ENCODE measurements around the gene RNF220.
A peak's percentile ranks its signal among the peaks of the same experiment; 100 is the strongest.

RNF220 gene

GRCh38 chr1:44534771-44535170 is 129.7 kb downstream of the RNF220 start:
- Histone ChIP-seq H3K4me1 (ENCODE audit: control insufficient read depth, insufficient read depth, low read length) (no peaks in the 10 kb centered on the region), H3K4me3 (ENCODE audit: low read depth, low read length) (no peak overlapping the region), H3K9me3 (ENCODE audit: control insufficient read depth, insufficient read depth, low read depth, low read length) (no peaks in the 10 kb centered on the region), H3K36me3 (ENCODE audit: control insufficient read depth in 2 of 2, insufficient read depth in 1 of 2, low read length in 2 of 2) (no peaks in the 10 kb centered on the region), H3K27ac (ENCODE audit: extremely low read depth, low read depth, low read length) (no peak overlapping the region)
- ChIA-PET POLR2A (no interaction called here), CTCF (interaction anchor here (0.6 kb wide), 1 partner anchor 169 kb away, joined by 4 read pairs; no protein-coding TSS in a partner anchor)
- TF ChIP-seq ZBTB44 (tag by site-specific recombination; IDR thresholded peaks at IDR 0.05) (no peak), EGR2 (tag by site-specific recombination; IDR thresholded peaks at IDR 0.05; ENCODE audit: low read depth) (no peak), ZNF302 (tag by site-specific recombination; IDR thresholded peaks at IDR 0.05; ENCODE audit: low read depth) (no peak), ZNF223 (tag by site-specific recombination; IDR thresholded peaks at IDR 0.05) (no peak), ZNF664 (tag by site-specific recombination; IDR thresholded peaks at IDR 0.05) (no peak), KLF7 (tag by site-specific recombination; IDR thresholded peaks at IDR 0.05; ENCODE audit: borderline replicate concordance) (no peak)

DNA sequence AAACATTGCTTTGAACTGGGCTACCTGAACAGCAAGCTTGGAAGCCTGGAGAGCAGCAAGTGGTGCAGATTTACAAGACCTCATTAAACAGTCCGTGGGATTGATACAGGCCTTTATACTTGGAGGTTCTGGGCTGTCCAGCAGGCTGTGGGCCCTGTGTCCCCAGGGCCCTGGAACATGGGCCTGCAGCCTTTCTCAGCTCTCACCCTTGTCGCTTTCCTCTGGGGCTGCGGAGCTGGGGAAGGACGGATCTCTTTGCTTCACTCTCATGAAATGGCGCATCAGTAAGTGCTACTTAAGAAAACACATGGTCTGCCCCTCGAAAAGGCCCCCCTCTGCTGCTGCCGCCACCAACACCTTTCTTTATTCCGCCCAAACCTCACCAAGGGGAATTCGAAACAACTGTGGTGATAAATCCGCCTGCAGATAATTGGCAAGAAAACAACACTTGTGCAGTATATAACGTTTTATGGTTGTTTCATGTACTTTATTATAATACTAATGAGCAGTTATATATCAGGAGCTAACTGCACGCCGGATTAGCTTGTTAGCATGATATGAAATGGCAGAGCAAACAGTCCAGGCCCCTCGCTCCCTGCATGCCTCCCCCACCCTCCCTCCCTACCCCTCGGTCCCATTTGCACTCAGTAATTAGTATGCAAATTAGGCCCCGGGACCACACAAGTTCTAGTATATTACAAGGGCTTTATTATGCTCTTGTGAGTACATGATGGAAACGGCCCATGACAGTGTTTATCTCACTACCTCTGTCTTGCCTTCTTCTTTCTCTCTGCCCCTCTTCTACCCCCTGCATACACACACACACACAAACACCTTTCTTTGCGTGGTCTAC is 131.5 kb downstream of the RNF220 start:
- POLR2A ChIA-PET, result no interaction called here
- H3K27ac ChIP-seq (ENCODE audit: extremely low read depth, low read depth, low read length), result no peak overlapping the region
- CTCF ChIA-PET, result interaction anchor here (0.6 kb wide), 2 partner anchors 25 to 54 kb away, joined by 3 to 7 read pairs; no protein-coding TSS in a partner anchor

More for the DNA sequence above, 131.5 kb downstream of the RNF220 start:
- TF ChIP-seq, protein P1, sequence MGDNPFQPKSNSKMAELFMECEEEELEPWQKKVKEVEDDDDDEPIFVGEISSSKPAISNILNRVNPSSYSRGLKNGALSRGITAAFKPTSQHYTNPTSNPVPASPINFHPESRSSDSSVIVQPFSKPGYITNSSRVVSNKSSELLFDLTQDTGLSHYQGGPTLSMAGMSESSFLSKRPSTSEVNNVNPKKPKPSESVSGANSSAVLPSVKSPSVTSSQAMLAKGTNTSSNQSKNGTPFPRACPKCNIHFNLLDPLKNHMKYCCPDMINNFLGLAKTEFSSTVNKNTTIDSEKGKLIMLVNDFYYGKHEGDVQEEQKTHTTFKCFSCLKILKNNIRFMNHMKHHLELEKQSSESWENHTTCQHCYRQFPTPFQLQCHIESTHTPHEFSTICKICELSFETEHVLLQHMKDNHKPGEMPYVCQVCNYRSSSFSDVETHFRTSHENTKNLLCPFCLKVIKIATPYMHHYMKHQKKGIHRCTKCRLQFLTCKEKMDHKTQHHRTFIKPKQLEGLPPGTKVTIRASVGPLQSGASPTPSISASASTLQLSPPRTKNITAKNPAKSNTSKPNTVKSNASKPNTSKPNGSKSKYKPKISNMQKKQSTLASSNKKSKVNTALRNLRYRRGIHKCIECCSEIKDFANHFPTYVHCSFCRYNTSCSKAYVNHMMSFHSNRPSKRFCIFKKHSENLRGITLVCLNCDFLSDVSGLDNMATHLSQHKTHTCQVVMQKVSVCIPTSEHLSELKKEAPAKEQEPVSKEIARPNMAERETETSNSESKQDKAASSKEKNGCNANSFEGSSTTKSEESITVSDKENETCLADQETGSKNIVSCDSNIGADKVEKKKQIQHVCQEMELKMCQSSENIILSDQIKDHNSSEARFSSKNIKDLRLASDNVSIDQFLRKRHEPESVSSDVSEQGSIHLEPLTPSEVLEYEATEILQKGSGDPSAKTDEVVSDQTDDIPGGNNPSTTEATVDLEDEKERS (tag by site-specific recombination; IDR thresholded peaks at IDR 0.05), result no peak
- TF ChIP-seq PRDM4 (tag by site-specific recombination; IDR thresholded peaks at IDR 0.05), result peak; percentile 79
- peak; percentile 39; the same call in 1 of the 2 replicates for TF ChIP-seq PRDM6 (tag by site-specific recombination; IDR thresholded peaks at IDR 0.05)
- TF ChIP-seq, protein P2, sequence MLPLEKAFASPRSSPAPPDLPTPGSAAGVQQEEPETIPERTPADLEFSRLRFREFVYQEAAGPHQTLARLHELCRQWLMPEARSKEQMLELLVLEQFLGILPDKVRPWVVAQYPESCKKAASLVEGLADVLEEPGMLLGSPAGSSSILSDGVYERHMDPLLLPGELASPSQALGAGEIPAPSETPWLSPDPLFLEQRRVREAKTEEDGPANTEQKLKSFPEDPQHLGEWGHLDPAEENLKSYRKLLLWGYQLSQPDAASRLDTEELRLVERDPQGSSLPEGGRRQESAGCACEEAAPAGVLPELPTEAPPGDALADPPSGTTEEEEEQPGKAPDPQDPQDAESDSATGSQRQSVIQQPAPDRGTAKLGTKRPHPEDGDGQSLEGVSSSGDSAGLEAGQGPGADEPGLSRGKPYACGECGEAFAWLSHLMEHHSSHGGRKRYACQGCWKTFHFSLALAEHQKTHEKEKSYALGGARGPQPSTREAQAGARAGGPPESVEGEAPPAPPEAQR (tag by site-specific recombination; IDR thresholded peaks at IDR 0.05), result no peak
- no peak for TF ChIP-seq ZNF423 (tag by site-specific recombination; IDR thresholded peaks at IDR 0.05)
- no peak overlapping the region for H3K4me3 ChIP-seq (ENCODE audit: low read depth, low read length)
- H3K9me3 ChIP-seq (ENCODE audit: control insufficient read depth, insufficient read depth, low read depth, low read length), result no peaks in the 10 kb centered on the region
- H3K36me3 ChIP-seq (ENCODE audit: control insufficient read depth in 2 of 2, insufficient read depth in 1 of 2, low read length in 2 of 2), result no peaks in the 10 kb centered on the region
- H3K4me1 ChIP-seq (ENCODE audit: control insufficient read depth, insufficient read depth, low read length), result no peaks in the 10 kb centered on the region
